DMS53 treated with DMSO at 0.1 percent for 48 hours (cell line): Measurements from ENCODE around the gene INAVA.
"Not testable (repeated sequence)": the region's sequence is repeated elsewhere in the genome, so short reads cannot be mapped to it uniquely, and the experiment has no call there.

Experiments
- DNase-seq: peaks from one replicate; lab custom pipeline; 2025; ENCODE audit not compliant: unreplicated experiment; lab: John Stamatoyannopoulos, UW

The INAVA gene

DNA sequence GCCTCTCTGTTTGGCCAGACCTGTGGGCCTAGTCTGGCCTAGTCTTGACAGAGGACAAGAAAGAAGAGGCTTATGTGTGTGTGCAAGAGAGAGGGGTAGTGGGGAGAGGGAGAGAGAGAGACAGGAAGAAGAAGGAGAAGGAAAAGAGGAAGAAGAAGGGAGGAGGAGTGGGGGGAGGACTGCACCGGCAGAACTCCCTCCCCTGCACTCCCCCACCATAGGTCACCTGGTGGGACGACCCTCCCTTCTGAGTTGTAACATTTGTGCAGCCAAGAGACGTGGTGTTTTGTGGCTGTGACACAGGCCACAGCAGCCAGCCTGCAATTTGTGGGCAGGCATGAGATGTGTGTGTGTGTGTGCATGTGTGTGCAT, 4.3 kb downstream of the INAVA start:
- DNase-seq, result no peak

DNA sequence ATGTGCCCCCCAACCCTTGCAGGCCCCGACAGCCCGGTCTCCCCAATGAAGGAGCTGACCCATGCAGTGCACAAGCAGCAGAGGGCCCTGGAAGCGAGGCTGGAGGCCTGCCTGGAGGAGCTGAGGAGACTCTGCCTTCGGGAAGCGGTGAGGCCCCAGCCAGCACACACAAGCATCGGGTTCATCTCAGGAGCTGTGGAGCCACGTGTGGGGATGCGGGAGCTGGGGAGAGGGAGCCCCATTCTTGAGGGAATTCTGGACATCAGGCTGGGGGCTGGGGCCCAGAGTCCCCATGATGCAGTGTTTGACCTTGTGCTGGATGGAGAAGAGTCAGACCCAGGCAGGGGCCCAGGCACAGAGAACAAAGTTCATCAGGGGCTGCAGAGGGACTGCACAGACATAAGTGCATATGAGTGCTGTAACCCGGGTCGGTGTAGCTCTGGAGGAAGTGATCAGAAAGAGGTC, 4.8 kb downstream of the INAVA start:
- DNase-seq, result no peak

DNA sequence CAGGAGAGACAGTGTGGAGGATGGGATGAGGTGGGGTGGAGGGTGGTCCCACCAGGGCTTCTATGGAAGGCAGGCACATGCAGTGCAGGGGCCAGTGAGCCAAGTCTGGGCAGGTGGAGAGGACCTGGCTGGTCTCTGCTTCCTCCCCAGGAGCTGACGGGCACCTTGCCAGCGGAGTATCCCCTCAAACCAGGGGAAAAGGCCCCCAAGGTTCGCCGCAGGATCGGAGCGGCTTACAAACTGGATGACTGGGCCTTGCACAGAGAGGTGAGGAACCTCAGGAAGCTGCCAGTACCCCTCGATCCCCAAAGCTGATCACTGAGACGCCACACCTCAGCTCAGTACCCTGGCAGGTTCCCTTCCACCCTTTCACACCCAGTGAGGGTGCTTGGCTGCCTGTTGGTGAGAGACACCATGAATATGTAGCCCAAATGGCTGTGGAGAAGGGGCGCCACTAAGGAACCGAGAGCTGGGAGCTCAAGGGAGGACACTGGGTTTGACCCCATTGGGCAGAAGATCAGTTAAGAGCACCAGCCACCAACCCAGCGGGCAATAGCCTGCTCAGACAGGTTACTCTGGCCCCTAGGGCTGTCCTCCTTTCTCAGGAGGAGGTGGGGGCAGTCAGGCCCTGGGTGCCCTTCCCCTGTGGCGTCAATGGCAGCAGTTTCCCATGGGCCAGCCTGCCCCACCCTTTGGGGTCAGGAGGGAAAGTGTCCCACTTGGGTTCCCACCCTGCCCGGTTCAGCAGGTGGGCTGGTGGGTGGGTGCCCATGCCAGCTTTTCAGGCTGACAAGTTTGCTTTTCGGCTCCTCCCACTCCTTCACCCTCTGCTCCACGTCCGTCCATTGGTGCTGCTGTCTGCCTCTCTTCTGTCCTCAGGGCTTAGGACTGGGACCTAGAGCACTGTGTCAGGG, 5.5 kb downstream of the INAVA start:
- DNase-seq, result no peak

DNA sequence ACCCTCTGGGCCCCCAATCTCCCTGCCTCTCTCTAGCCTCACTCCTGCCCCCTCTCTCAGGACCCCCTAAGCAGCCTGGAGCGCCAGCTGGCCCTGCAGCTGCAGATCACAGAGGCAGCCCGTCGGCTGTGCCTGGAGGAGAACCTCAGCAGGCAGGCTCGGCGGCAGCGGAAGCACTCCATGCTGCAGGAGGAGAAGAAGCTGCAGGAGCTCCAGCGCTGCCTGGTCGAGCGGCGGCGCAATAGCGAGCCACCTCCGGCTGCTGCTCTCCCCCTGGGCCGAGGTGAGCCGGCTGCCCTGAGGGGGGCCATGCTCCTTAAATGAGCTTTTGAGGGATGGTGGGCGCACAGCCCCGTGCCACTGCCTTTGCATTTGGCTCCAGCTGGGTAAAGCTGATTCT, 6.2 kb downstream of the INAVA start:
- no peak for DNase-seq

DNA sequence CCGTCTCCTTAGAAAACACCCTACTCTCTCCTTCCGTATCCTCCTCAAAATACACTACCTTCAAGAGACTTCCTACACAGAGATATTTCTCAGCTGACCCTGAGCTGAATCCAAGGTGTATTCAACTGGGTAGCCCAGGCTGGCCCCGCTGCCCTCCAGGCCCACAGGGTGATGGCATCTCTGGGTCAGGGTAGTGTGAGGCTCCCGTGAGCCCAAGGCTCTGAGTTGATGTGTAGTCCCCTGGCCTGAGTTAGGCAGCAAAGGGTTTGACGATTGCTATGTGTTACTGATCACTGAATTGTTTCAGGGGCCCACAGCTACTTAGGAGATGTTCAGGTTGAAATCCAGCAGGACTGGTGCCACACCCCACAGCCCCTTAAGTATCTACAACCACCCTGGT, 6.7 kb downstream of the INAVA start:
- DNase-seq, result no peak

DNA sequence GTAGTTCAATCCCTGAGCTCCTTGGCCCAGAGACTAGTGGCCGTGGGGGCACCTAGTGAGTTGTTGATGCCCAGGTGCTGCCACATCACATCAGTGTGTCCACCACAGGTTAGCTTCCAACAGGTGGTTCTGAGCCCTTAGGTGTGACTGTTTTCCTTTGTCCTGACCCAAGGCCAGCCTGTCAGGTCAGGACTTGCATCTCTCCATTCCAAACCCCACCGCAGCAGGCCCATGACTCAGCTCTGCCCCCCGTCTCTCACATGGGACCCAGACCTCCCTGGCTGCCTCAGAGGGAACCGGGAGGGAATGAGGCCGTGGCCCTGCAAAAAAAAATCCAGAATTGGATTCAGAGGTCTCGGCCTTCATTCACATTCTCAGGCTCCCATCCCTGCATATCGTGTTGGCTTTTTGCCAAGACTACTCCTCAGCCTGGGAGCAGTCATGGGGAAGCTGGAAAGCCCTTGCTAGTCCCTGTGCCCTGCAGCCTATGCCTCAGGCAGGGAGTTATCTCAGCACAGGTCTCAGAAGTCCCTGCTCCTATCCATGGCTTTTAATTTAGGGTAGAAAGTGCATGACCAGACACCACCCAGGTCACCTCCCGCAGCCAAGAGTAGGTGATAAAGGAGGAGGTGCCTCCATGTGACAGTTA, 7.2 kb downstream of the INAVA start:
- DNase-seq, result no peak

DNA sequence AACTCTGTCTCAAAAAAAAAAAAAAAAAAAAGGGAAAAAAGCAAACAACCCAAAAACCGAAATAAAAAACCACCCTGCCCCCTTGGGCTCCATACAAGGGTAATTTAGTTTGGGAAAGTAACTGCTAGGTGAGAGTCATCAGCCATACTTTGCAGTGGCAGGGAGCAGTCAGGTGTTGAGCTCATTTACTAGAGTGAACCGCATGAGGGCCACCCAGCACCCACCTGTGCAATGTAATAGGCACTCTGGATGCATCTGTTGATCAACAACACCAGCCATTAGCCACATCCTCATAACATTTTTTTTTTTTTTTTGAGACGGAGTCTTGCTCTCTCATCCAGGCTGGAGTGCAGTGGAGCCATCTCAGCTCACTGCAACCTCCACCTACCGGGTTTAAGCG, 9.1 kb downstream of the INAVA start:
- DNase-seq, result no peak

DNA sequence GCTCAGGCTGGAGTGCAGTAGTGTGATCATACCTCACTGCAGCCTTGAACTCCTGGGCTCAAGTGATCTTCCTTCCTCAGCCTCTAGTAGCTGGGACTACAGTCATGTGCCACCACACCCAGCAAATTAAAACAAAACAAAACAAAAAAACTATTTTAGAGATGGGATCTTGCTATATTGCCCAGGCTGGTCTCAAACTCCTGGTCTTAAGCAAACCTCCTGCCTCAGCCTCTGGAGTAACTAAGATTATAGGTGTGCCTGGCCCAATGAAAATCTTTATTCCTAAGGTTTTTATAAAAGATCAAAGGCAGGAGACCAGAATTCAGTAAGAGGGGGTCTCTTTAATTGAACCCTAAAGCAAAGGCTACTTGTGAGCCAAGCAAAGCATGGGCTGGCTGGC, 10.1 kb downstream of the INAVA start:
- DNase-seq, result no peak

DNA sequence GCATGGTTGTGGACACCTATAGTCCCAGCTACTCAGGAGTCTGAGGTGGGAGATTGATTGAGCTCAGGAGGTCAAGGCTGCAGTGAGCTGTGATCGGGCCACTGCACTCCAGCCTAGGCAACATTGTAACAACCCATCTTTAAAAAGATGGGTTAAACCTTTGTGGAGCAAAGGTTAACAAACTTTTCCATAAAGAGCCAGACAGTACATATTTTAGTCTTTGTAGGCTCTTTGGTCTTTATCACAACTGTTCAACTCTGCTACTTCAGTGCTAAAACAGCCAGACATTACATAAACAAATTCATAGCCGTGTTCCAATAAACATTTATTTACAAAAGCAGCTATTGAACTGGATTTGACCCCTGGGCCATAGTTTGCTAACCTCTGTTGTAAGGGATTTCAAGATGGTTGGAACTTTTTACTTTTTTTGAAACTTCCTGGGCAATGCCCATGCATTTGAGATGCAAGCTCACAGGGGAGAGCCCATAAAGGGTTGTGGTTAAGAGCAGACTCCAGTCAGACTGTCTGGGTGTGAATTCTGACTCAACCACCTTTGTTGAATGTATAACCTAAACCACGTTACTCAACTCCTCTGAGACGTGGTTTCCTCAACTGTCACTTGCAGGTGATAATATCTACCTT, 10.8 kb downstream of the INAVA start:
- no peak for DNase-seq

DNA sequence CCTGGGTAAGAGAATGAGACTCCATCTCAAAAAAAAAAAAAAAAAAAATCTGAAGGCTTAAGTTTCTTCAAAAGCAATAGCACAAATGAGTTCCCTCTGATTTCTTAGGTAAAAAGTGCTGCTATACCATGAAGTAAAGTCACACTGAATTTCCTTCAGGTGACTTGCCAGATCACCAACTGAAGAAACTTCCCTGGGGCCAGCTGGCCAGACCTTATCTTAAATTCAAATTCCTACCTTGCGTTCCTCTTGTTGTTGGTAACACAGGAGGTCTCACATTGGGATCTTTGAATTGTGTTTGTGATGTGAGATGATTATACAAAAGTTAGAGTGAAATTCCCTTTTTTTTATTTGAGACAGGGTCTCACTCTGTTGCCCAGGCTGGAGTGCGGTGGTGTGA, 11.8 kb downstream of the INAVA start:
- no peak for DNase-seq

DNA sequence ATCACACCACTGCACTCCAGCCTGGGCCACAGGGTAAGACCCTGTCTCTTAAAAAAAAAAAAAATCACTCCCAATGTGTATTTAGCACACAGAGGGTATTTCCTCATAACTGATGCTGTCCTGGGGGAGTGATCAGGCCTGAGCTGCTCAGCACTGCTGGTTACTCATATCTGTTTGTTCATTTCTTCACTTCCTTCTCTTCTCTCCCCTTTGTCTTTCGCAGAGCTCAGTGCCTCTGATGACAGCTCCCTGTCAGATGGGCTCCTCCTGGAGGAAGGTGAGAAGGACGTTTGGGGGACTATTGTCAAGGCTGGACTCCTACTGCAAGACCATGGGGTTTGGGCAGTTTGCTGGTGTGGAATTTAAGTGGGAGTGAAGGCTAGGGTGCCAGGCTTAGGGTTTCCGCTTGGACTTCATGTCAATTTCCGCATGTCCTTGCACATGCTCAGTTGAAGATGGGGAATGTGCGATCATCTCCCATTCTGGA, 13.0 kb downstream of the INAVA start:
- DNase-seq, result no peak

DNA sequence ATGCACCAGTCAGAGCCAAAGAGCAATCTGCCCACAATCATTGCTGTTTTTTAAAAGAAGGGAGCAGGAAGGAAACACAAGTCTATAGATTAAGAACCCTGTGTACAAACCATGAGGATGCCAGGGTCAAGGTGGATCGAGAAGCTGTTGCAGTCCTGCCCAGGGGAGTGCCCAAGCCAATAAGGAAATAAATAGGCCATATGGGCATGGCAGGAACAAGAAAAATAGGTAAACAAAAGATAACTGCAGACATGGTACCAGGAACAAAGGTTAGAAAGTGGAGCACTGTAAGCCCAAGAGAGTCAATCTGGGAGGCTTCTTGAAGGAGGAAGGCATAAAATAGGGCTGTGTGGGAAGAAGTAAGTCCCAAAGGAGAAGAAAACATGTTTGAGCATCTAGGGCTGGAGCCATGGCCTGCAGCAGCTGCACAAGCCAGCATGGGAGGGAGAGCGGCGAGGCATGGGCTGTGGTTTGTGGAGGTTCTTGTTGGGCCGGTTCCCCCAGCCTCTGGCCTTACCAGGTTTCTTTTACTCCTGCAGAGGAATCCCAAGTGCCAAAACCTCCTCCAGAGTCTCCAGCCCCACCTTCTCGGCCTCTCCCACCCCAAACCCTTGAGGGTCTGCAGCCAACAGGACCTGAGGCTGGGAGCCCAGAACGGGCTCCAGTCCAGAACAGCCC, 13.6 kb downstream of the INAVA start:
- no peak for DNase-seq

DNA sequence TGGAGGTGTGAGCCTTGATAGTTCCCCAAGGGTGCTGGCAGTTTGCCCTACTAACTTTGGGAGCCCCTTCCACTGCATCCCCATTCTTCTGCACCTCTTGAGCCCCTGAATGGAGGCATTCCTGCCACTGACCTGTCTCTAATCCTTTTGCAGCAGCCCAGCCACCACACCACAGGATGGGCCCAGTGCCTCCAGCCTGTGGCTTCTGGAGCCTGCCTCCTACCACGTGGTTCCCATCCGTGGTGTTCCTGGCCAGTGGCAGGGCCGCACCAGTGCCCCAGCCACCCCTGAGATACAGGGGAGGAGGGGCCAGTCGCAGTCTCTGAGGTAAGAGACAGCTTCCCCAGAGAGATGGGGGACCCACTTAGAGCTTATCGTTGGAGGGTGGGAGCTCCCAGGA, 14.4 kb downstream of the INAVA start:
- DNase-seq, result no peak

DNA sequence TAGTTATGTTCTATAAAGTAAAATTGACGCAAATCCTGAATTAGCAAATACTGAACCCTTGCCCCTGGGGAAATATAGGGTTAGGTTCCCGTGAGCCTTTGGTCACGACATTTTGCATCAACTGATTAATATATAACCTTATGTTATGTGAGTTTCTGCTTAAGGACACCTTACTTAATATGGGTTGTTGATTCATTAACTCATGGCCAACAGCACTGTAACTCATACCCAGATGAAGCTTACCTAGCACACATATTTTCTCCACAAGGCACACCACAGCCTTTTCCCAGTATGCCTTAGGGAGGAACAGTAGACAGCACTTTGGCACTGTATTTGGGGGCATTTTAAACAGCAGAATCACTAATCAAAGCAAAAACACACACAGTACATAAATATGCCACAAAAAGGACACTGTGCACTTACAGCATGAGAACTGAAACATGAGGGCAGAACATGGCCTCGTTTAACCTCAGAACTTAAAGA, 15.1 kb downstream of the INAVA start:
- no peak for DNase-seq

DNA sequence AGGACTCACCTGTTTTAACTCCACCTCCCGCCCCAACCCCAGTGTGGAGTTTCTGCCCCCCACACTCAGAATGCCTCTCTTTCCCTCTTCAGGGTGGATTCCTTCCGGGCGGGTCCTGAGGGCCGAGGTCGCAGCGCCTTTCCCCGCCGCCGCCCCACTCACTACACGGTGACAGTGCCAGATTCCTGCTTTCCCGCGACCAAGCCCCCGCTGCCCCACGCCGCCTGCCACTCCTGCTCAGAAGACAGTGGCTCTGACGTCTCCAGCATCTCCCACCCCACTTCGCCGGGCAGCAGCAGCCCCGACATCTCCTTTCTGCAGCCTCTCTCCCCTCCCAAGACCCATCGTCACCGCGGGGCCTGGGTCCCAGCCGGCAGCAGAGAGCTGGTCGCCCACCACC, 16.7 kb downstream of the INAVA start:
- no peak for DNase-seq

DNA sequence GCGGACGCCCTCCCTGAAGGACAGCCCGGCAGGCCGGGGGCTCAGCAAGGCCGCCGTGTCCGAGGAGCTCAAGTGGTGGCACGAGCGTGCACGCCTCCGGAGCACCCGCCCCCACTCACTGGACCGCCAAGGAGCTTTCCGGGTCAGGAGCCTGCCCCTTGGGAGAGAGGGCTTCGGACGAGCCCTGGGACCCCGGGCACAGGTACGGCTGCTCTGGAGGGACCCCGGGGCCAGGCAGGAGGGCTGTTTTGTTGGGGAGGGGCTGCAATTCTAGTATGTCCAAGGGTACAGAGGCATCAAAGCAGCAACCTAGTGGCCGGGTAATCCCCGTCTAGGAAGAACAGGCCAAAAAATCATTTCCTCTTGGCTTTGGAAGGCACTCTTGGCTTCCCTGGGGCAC, 17.2 kb downstream of the INAVA start:
- not testable (repeated sequence) for DNase-seq

DNA sequence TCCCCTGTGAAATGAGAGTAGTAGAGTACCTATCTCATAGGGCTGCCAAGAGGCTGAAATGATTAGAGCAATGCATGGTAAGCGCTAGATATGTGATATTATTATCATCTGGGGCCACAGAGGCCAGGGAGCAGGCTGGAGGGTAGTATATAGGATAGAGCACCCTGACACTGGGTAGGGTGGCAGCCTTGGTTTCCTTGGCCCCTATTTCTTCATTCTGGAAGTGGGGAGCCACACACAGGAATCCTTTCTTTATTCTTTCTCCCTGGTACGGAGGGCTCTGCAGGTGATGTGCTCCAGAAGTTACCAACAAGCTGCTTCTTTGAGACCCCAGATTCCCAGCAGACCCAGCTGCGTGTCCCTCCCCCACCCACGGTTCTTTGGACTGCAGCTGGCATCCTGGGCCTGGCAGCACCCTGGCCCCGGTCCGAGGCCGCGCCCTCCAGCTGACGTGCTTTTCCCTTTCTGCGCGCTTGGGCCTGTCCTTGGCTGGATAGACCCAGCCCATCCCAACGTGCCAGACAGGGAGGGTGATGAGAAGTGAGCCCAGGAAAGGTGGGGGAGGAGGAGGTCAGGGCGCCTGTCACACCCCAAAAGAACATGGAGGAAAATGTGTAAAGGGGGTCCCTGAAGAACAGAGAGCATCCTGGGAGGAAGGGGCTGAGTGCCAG, 18.2 kb downstream of the INAVA start:
- no peak for DNase-seq

DNA sequence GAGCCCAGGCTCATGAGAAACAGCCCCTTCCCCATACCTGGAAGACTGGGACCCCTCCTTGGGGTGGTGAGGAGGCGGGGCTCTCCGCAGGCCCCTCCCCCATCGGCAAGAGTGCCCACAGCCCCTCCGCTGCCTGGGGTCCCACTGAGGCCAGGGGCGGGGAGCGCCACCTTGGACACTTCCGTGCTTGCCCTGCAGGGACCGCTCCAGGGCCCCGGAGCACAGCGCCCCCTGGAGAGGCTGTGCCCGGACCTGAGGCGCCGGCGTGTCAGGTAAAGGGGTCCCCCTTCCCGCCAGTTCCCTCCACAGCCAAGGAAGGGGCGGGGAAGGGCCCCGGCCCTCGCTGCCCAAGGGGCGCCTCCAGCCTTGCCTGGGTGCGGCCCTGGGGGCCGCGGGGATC, 21.5 kb downstream of the INAVA start:
- no peak for DNase-seq

DNA sequence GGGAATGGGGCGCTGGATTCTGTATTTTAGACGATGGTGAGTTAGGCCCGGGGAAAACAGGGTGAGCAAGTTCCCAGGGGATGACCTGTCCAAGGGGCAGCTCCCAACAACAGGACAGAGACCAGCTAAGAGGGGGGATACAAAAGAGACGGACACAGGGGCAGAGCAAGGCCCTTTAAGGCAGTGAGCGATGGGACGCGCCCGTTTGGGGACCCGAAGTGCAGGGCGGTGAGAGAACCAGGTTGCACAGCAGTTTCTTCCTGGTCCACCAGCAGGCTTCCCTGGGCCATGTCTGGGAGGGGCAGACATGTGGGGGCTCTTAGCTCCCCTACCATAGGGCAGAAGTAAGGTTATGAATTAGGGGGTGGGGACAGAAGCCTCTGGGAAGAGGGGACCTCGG, 22.0 kb downstream of the INAVA start:
- no peak for DNase-seq

DNA sequence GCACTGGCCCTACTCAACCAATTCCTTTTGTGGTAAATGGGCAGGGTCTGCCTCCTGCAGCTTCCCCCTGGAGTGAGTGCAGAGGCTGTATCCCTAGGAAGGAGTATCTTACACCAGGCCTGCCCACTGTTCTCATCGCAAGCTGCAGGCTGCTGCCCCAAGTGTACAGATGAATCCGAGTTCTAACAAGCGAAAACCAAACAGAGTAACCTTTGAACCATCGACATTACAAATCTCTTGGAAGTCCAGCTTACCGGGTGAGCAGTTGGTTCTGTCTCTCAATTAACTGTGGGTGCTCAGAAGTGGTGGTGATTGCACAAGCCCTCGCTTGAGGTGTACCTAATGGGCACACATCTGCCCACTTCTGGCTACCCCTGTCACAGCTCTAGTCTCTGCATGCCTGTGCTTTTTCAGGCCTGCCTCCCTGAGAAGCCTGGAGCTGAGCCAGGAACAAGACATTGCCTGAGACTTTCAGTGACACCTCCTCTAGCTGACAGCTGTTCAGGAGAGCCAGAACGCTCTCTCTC, 22.7 kb downstream of the INAVA start:
- no peak for DNase-seq
